ENCODE measurements around the gene AQP2.

GRCh38 chr12:49975318-49975761 lies 24.8 kb downstream of the AQP2 start:
- TF ChIP-seq POLR2AphosphoS5 (IDR thresholded peaks at IDR 0.05) (no peak), CTCF (IDR thresholded peaks at IDR 0.05) (no peak), POLR2A (IDR thresholded peaks at IDR 0.05) (no peak)

Data from breast epithelium (tissue), 3 donors.